Left ventricle myocardium inferior (tissue), 1 donor: ENCODE results near the gene DOCK9. TPM values are rescaled to one million over a fixed set of nuclear protein-coding genes. Genes with fewer than 3 reads are reported as not detected.

Experiments used
- DNase-seq: peaks from one replicate; pipeline ENCODE4 v3.0.0-alpha.2; 2020
- H3K27ac ChIP-seq: fragments of 200-600 bp; replicated peaks from 2 replicates; pipeline ENCODE4 v1.8.0; 2021
- H3K27me3 ChIP-seq: fragments of 200-600 bp; 2 replicates; pipeline ENCODE4 v1.8.0; 2021; ENCODE audit warnings: low read depth
- H3K36me3 ChIP-seq: fragments of 200-600 bp; 2 replicates; pipeline ENCODE4 v1.8.0; 2021
- H3K4me1 ChIP-seq: fragments of 200-600 bp; 2 replicates; pipeline ENCODE4 v1.8.0; 2021
- H3K4me3 ChIP-seq: fragments of 200-600 bp; 2 replicates; pipeline ENCODE4 v1.8.0; 2021; ENCODE audit warnings: mild to moderate bottlenecking, moderate library complexity
- H3K9me3 ChIP-seq: fragments of 200-600 bp; replicated peaks from 2 replicates; pipeline ENCODE4 v1.8.0; 2021
- CTCF ChIP-seq: fragments of 200-600 bp; IDR thresholded peaks from 2 replicates; pipeline ENCODE4 v1.8.0; 2021; ENCODE audit warnings: antibody characterized with exemption, mild to moderate bottlenecking, borderline replicate concordance
- intact Hi-C: fragments of 100-400 bp; cut with micrococcal nuclease; formaldehyde crosslinking; loops from one replicate; pipeline ENCODE4 v1.11.0; 2022
- total RNA-seq: library from RNA; stranded (reverse); fragmentation: NEBNext Ultra II Directional; extraction: Animal tissue kit (Norgen Biotek cat#: 25700); gene quantifications from one replicate; pipeline ENCODE4 v1.2.1, GENCODE V29; 2021
- donor health status: DM: no; HTN: yes; CAD: no; lungs with severe emphysema.

Gene DOCK9
- total RNA-seq, 1 donor from 2014 or later: 36.8 TPM

GRCh38 chr13:98983182-98983581 is 5.3 kb upstream of the DOCK9 start:
- intact Hi-C loops: no loop called here
- Histone ChIP-seq H3K27me3 (no peaks in the 10 kb centered on the region), H3K27ac (no peak overlapping the region), H3K4me1 (peaks cover 40% of the 10 kb centered on the region), H3K4me3 (no peak overlapping the region), H3K9me3 (no peaks in the 10 kb centered on the region), H3K36me3 (no peaks in the 10 kb centered on the region)
- DNase-seq: no peak
- no peak for TF ChIP-seq CTCF

GRCh38 chr13:98981369-98982080 is 3.7 kb upstream of the DOCK9 start:
- TF ChIP-seq CTCF: no peak
- intact Hi-C loops: no loop called here
- Histone ChIP-seq H3K27me3 (no peaks in the 10 kb centered on the region), H3K27ac (no peak overlapping the region), H3K4me1 (peaks cover 51% of the 10 kb centered on the region), H3K36me3 (no peaks in the 10 kb centered on the region), H3K4me3 (no peak overlapping the region), H3K9me3 (no peaks in the 10 kb centered on the region)
- no peak for DNase-seq

GRCh38 chr13:98979012-98979660 is 1.3 kb upstream of the DOCK9 start:
- Histone ChIP-seq H3K4me1 (peaks cover 60% of the 10 kb centered on the region), H3K36me3 (no peaks in the 10 kb centered on the region), H3K9me3 (no peaks in the 10 kb centered on the region), H3K4me3 (no peak overlapping the region), H3K27ac (peak overlapping the region; percentile 92), H3K27me3 (no peaks in the 10 kb centered on the region)
- intact Hi-C loops: loop anchor here (10.0 kb wide), 1 partner anchor 64 kb away; no protein-coding TSS in a partner anchor
- TF ChIP-seq CTCF: no peak
- DNase-seq: no peak

- H3K4me1 ChIP-seq: peaks cover 68% of the 10 kb centered on the region
- H3K9me3 ChIP-seq: no peaks in the 10 kb centered on the region
- H3K27me3 ChIP-seq: no peaks in the 10 kb centered on the region
- peak overlapping the region; percentile 92 for H3K27ac ChIP-seq
- H3K36me3 ChIP-seq: no peaks in the 10 kb centered on the region
- peak overlapping the region; percentile 70 for H3K4me3 ChIP-seq
- intact Hi-C loops: loop anchor here (10.0 kb wide), 1 partner anchor 63 kb away; no protein-coding TSS in a partner anchor
- no peak for TF ChIP-seq CTCF
- DNase-seq: no peak
These were observed 416 bp upstream of the DOCK9 start for GRCh38 chr13:98978280-98978679.

GRCh38 chr13:98976941-98977340 is 923 bp downstream of the DOCK9 start:
- Histone ChIP-seq H3K27ac (peak overlapping the region; percentile 92), H3K9me3 (no peaks in the 10 kb centered on the region), H3K4me1 (peaks cover 76% of the 10 kb centered on the region), H3K27me3 (no peaks in the 10 kb centered on the region), H3K36me3 (no peaks in the 10 kb centered on the region), H3K4me3 (peak overlapping the region; percentile 70)
- TF ChIP-seq CTCF: no peak
- DNase-seq: no peak
- intact Hi-C loops: loop anchor here (10.0 kb wide), 1 partner anchor 62 kb away; no protein-coding TSS in a partner anchor
